Left colon (tissue), 2 donors: ENCODE measurements around the gene BCL7A. TPM values are rescaled to one million over a fixed set of nuclear protein-coding genes. Genes with fewer than 3 reads are reported as not detected.

Source experiments
- ATAC-seq: fragments of 200-7000 bp; cut with Tn5 transposase; one replicate; pipeline ENCODE4 v1.9.1; 2020; ENCODE audit warnings: mild to moderate bottlenecking, moderate library complexity
- DNase-seq, 2 donors: peaks; one replicate each; pipeline ENCODE4 v3.0.0-alpha.2; 2020
- intact Hi-C, 2 donors: fragments of 100-400 bp; cut with DNase I in 1 of 2; cut with micrococcal nuclease in 1 of 2; formaldehyde crosslinking; loops; one replicate each; pipeline versions ENCODE4 v1.11.2 to v1.14.0; 2022; cut with DNase I, micrococcal nuclease
- total RNA-seq, 2 donors: library from RNA; stranded (reverse); fragmentation: NEBNext Ultra II Directional; extraction: Animal tissue kit (Norgen Biotek cat#: 25700); gene quantifications; one replicate each; pipeline ENCODE4 v1.2.1, GENCODE V29; 2021
- donor health status: DM: no; HTN: no; CAD: no.
- donor health status: DM: yes; HTN: yes; CAD: no.

The BCL7A gene
- total RNA-seq, 2 donors from 2014 or later = 6.5 to 6.7 TPM

GRCh38 chr12:122064025-122064777, 42.5 kb downstream of the BCL7A start:
- peak; percentile 71 for ATAC-seq
- intact Hi-C loops = no loop called here
- DNase-seq = peak; percentile 84 to 95

- DNase-seq (peak in 1 of 2 donors; percentile 59), ATAC-seq (no peak)
- intact Hi-C loops = no loop called here
These were observed 43.3 kb downstream of the BCL7A start for GRCh38 chr12:122064780-122065588.

GRCh38 chr12:122067548-122067947, 45.9 kb downstream of the BCL7A start:
- DNase-seq = no peak
- ATAC-seq = no peak
- intact Hi-C loops = no loop called here

- DNase-seq = peak; percentile 65 to 70
- intact Hi-C loops = no loop called here
These were observed 46.3 kb downstream of the BCL7A start for GRCh38 chr12:122067966-122068365.

GRCh38 chr12:122072031-122072970, 50.6 kb downstream of the BCL7A start:
- DNase-seq (peak in 1 of 2 donors; percentile 64), ATAC-seq (peak; percentile 10)
- intact Hi-C loops = no loop called here

More at GRCh38 chr12:122067966-122068365, 46.3 kb downstream of the BCL7A start:
- ATAC-seq = no peak

- DNase-seq (no peak), ATAC-seq (no peak)
- intact Hi-C loops = no loop called here
These were observed 52.1 kb downstream of the BCL7A start for GRCh38 chr12:122073815-122074214.

- DNase-seq (peak; percentile 69 to 70), ATAC-seq (peak; percentile 45)
- intact Hi-C loops = no loop called here
These were observed 55.2 kb downstream of the BCL7A start for GRCh38 chr12:122076743-122077495.

GRCh38 chr12:122078141-122079032, 56.7 kb downstream of the BCL7A start, which contains the start of gene MLXIP:
Gene MLXIP, plus strand, starts transcription at chr12:122078756. Its CDS starts 98 bp downstream, at chr12:122078854.
- ATAC-seq = peak; percentile 72
- intact Hi-C loops = no loop called here

GRCh38 chr12:122079033-122079531, 57.4 kb downstream of the BCL7A start:
- ATAC-seq (no peak), DNase-seq (peak in 1 of 2 donors; percentile 57)
- intact Hi-C loops = no loop called here

More at GRCh38 chr12:122078141-122079032, 56.7 kb downstream of the BCL7A start, which contains the start of gene MLXIP:
- DNase-seq = peak; percentile 94 to 95

- DNase-seq (no peak), ATAC-seq (no peak)
- intact Hi-C loops = no loop called here
These were observed 57.9 kb downstream of the BCL7A start for GRCh38 chr12:122079532-122080081.

- intact Hi-C loops = no loop called here
- ATAC-seq (peak; percentile 24), DNase-seq (peak; percentile 66 to 90)
These were observed 58.7 kb downstream of the BCL7A start for GRCh38 chr12:122080149-122081082.

- intact Hi-C loops = no loop called here
- ATAC-seq (no peak), DNase-seq (peak in 1 of 2 donors; percentile 37)
These were observed 59.5 kb downstream of the BCL7A start for GRCh38 chr12:122081083-122081696.

GRCh38 chr12:122081697-122082221, 60.1 kb downstream of the BCL7A start:
- ATAC-seq (peak; percentile 13), DNase-seq (peak in 1 of 2 donors; percentile 57)
- intact Hi-C loops = no loop called here

GRCh38 chr12:122082621-122083356, 61.1 kb downstream of the BCL7A start:
- intact Hi-C loops = no loop called here
- DNase-seq (peak in 1 of 2 donors; percentile 24), ATAC-seq (no peak)
